Measurements from ENCODE around the gene CCDC192.

- TF ChIP-seq CTCF (conservative IDR thresholded peaks at IDR 0.05 in 1 of 2, IDR thresholded peaks at IDR 0.05 in 1 of 2; ENCODE audit: extremely low read depth in 1 of 2, insufficient read depth in 1 of 2, low read depth in 1 of 2, low read length in 2 of 2), result no peak
- TF ChIP-seq EZH2 (IDR thresholded peaks at IDR 0.05; ENCODE audit: borderline replicate concordance, low read length), result no peak
Observed at GRCh38 chr5:127963233-127963632, 260.0 kb downstream of the CCDC192 start.

Measured in mammary epithelial cell (primary cell).